ENCODE results near the gene GRB7.
A peak's percentile ranks its signal among the peaks of the same experiment; 100 is the strongest.
"Not testable (repeated sequence)": the region's sequence is repeated elsewhere in the genome, so short reads cannot be mapped to it uniquely, and the experiment has no call there.

Gene GRB7

DNA sequence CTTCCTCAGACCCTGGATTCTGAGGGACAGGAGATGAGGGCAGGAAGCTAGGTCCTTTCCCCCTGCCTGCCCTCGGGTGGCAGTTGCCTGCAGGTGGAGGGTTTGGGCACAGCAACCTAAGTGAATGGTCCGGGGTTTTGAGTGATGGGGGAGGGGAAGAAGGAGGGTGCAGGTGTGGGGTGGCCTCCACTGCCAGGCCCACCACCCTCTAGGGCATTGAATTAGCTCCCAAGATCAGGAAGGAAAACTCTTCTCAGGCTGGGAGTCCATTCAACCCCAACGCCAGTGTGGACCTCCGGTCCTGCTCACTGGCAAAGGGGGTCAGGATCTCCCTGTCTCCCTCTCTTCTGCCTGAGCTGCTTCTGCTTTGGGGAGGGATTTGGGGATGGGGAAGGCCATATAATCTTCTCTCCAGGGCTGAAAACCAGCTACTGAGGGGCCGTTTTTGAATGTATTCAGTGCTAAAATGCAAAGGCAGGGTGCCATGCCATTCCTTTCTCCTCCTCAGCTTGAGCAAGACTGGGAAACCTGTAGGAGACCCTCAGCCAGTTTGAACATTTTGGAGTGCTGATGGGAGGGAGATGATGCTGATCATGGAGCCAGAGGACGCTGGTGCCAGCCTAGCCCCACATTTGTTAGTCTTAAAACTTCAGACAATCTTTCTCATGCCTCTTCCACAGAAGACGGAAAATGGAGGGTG, 18.8 kb downstream of the GRB7 start:
- Histone ChIP-seq H3K4me1 (ENCODE audit: control insufficient read depth in 5 of 5, insufficient read depth in 5 of 5, low read length in 5 of 5) (peaks cover 0 to 29% (median 18%) of the 10 kb centered on the region in 5 donors), H3K4me3 (ENCODE audit: low read depth in 1 of 5, low read length in 5 of 5) (no peak overlapping the region), H3K9me3 (ENCODE audit: control insufficient read depth in 5 of 5, low read length in 5 of 5) (no peaks in the 10 kb centered on the region), H3K9ac (ENCODE audit: low read length in 5 of 5) (no peak overlapping the region), H3K36me3 (ENCODE audit: control insufficient read depth in 5 of 5, insufficient read depth in 5 of 5, low read length in 5 of 5) (no peaks in the 10 kb centered on the region), H3K27me3 (ENCODE audit: control insufficient read depth in 5 of 5, insufficient read depth in 4 of 5, low read length in 5 of 5) (peaks cover 0 to 6% (median 0%) of the 10 kb centered on the region in 5 donors), H3K27ac (ENCODE audit: low read depth, low read length) (no peak overlapping the region)

- H3K4me1 ChIP-seq (ENCODE audit: control insufficient read depth in 5 of 5, insufficient read depth in 5 of 5, low read length in 5 of 5), result peaks cover 0 to 29% (median 18%) of the 10 kb centered on the region in 5 donors
- H3K36me3 ChIP-seq (ENCODE audit: control insufficient read depth in 5 of 5, insufficient read depth in 5 of 5, low read length in 5 of 5), result no peaks in the 10 kb centered on the region
- H3K27me3 ChIP-seq (ENCODE audit: control insufficient read depth in 5 of 5, insufficient read depth in 4 of 5, low read length in 5 of 5), result peaks cover 0 to 10% (median 2%) of the 10 kb centered on the region in 5 donors
- H3K9ac ChIP-seq (ENCODE audit: low read length in 5 of 5), result peak overlapping the region in 1 of 5 donors; percentile 4
- no peak overlapping the region for H3K27ac ChIP-seq (ENCODE audit: low read depth, low read length)
- H3K9me3 ChIP-seq (ENCODE audit: control insufficient read depth in 5 of 5, low read length in 5 of 5), result no peaks in the 10 kb centered on the region
- H3K4me3 ChIP-seq (ENCODE audit: low read depth in 1 of 5, low read length in 5 of 5), result no peak overlapping the region
Observed at GRCh38 chr17:39757176-39757662, 19.5 kb downstream of the GRB7 start.

DNA sequence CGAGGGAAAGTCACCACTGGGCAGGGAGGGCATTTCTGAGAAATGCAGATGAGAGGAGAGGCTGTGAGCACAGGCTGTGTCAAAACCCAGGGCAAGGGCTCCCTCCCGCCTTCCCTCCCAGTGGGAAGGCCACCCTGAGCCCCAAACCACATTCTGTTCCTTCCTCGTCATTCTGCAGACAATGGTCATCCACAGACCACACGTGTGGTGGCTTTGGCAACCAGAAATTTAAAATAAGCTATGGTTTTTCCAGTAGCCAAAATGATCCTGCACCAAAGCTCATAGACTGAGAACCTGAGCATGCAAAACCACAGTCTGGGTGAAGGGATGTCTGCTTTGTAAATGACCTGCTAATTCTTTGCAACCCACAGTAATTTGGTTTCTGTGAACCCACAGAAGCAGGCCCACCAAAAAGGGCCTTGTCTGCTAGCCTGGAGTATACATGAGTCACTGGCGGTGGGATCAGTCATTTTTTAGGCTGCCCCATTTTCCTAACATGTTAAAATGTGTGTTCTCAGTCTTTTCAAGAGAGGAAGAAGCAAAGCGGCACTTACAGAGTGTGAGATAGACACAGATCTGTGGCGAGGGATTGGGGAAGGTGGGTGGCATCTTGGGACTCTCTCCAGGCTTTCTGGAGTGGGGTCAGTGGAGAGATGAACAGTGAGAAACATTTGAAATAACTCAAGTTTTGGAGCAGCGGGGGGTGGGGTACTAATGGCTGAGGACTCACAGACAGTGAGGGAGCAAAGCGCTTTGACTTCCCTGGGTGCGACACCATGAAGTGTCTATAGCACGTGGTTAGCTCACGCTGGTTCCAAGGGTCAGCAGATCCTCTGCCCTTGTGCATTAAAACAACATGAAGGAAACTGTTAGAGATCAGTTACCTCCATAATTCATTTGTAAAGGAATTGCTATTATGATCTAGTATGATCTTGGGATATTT, 20.5 kb downstream of the GRB7 start:
- H3K9ac ChIP-seq (ENCODE audit: low read length in 5 of 5), result no peak overlapping the region

DNA sequence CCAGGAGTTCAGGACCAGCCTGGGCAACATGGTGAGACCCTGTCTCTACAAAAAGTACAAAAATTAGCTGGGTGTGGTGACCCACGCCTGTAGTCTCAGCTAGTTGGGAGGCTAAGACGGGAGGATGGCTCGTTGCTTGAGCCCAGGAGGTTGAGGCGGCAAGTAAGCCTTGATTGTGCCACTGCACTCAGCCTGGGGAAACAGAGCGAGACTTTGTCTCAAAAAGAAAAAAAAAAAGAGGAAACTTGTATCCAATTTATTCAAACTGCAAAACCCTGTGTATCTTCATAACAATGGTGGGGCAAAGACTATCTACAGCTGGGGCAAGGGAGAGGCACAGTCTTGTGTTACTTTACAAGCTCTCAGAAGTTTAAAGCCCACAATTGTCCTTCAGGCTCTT, 21.5 kb downstream of the GRB7 start:
- H3K27ac ChIP-seq (ENCODE audit: low read depth, low read length), result no peak overlapping the region
- peaks cover 0 to 16% (median 9%) of the 10 kb centered on the region in 5 donors for H3K4me1 ChIP-seq (ENCODE audit: control insufficient read depth in 5 of 5, insufficient read depth in 5 of 5, low read length in 5 of 5)
- peaks cover 0 to 11% (median 2%) of the 10 kb centered on the region in 5 donors for H3K27me3 ChIP-seq (ENCODE audit: control insufficient read depth in 5 of 5, insufficient read depth in 4 of 5, low read length in 5 of 5)
- H3K36me3 ChIP-seq (ENCODE audit: control insufficient read depth in 5 of 5, insufficient read depth in 5 of 5, low read length in 5 of 5), result no peaks in the 10 kb centered on the region
- H3K4me3 ChIP-seq (ENCODE audit: low read depth in 1 of 5, low read length in 5 of 5), result no peak overlapping the region
- H3K9ac ChIP-seq (ENCODE audit: low read length in 5 of 5), result no peak overlapping the region
- no peaks in the 10 kb centered on the region for H3K9me3 ChIP-seq (ENCODE audit: control insufficient read depth in 5 of 5, low read length in 5 of 5)

More for the DNA sequence above, 20.5 kb downstream of the GRB7 start:
- Histone ChIP-seq H3K27me3 (ENCODE audit: control insufficient read depth in 5 of 5, insufficient read depth in 4 of 5, low read length in 5 of 5) (peaks cover 0 to 11% (median 2%) of the 10 kb centered on the region in 5 donors), H3K4me3 (ENCODE audit: low read depth in 1 of 5, low read length in 5 of 5) (no peak overlapping the region), H3K36me3 (ENCODE audit: control insufficient read depth in 5 of 5, insufficient read depth in 5 of 5, low read length in 5 of 5) (no peaks in the 10 kb centered on the region), H3K9me3 (ENCODE audit: control insufficient read depth in 5 of 5, low read length in 5 of 5) (no peaks in the 10 kb centered on the region), H3K4me1 (ENCODE audit: control insufficient read depth in 5 of 5, insufficient read depth in 5 of 5, low read length in 5 of 5) (peaks cover 0 to 25% (median 15%) of the 10 kb centered on the region in 5 donors), H3K27ac (ENCODE audit: low read depth, low read length) (no peak overlapping the region)

DNA sequence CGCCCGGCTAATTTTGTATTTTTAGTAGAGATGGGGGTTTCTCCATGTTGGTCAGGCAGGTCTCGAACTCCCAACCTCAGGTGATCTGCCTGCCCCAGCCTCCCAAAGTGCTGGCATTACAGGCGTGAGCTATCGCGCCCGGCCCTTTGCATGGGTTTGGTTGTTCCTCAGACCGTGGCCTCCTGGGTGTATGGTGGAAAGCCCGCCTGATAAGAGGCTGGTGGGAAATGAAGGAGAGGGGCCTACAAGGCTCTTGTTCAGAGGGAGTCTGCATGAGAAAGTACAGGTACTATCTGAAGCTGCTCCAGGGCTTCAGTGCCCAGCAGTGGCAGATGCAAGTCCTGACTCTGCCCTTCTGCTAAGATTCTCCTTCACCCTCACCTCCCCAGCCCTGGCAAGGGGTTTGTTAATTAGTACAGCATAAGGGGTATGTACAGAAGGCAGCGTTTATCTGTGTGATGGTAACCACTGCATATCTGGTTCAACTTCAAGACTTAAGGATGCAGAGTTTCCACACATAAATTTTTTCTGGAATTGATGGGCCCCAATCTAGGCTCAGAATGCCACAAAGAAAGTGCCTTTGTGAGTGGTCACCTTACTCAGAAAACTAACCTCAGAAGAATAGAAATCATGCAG, 24.2 kb downstream of the GRB7 start:
- Histone ChIP-seq H3K4me1 (ENCODE audit: control insufficient read depth in 5 of 5, insufficient read depth in 5 of 5, low read length in 5 of 5) (no peaks in the 10 kb centered on the region), H3K4me3 (ENCODE audit: low read depth in 1 of 5, low read length in 5 of 5) (no peak overlapping the region), H3K9me3 (ENCODE audit: control insufficient read depth in 5 of 5, low read length in 5 of 5) (no peaks in the 10 kb centered on the region), H3K27me3 (ENCODE audit: control insufficient read depth in 5 of 5, insufficient read depth in 4 of 5, low read length in 5 of 5) (peaks cover 0 to 18% (median 6%) of the 10 kb centered on the region in 5 donors), H3K36me3 (ENCODE audit: control insufficient read depth in 5 of 5, insufficient read depth in 5 of 5, low read length in 5 of 5) (no peaks in the 10 kb centered on the region), H3K9ac (ENCODE audit: low read length in 5 of 5) (no peak overlapping the region), H3K27ac (ENCODE audit: low read depth, low read length) (no peak overlapping the region)

DNA sequence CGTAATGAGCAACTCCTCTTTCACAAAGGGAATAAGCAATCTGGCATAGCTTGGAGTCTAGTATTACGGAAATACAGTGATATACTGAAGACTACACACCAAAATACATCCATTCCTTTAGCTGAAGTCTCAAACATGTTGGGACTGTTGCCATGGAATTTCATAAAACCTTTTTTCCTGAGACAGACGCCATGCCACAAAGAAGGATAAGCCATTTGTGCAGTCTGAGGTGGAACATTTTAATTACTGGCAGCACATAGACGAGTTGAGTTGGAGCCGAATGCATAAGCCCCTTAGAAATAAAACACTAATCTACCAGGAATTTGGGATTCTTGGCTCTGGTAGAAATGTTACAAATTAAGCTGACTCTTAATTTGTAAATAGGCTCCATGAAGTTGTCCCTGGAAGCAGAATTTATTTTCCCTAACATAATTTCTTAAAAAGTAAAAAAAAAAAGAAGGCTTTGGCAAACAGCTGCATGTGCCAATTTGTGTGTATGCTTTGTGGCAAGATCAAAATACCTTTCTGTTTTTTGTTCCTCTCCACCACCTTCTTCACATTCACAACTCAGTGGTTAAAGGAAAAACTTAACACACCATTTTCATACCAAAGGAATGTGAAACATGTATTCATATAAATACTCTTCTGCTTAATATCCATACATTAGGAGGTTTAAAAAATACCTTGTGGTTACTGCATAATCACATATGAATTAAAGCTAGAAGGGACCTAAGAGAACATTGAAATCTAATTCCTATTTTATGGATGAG, 25.5 kb downstream of the GRB7 start:
- Histone ChIP-seq H3K9ac (ENCODE audit: low read length in 5 of 5) (no peak overlapping the region), H3K9me3 (ENCODE audit: control insufficient read depth in 5 of 5, low read length in 5 of 5) (no peaks in the 10 kb centered on the region), H3K27me3 (ENCODE audit: control insufficient read depth in 5 of 5, insufficient read depth in 4 of 5, low read length in 5 of 5) (peaks cover 0 to 15% (median 6%) of the 10 kb centered on the region in 5 donors), H3K36me3 (ENCODE audit: control insufficient read depth in 5 of 5, insufficient read depth in 5 of 5, low read length in 5 of 5) (no peaks in the 10 kb centered on the region), H3K27ac (ENCODE audit: low read depth, low read length) (no peak overlapping the region), H3K4me3 (ENCODE audit: low read depth in 1 of 5, low read length in 5 of 5) (no peak overlapping the region), H3K4me1 (ENCODE audit: control insufficient read depth in 5 of 5, insufficient read depth in 5 of 5, low read length in 5 of 5) (no peaks in the 10 kb centered on the region)

- not testable (repeated sequence) for H3K9me3 ChIP-seq (ENCODE audit: control insufficient read depth in 5 of 5, low read length in 5 of 5); H3K4me1 ChIP-seq (ENCODE audit: control insufficient read depth in 5 of 5, insufficient read depth in 5 of 5, low read length in 5 of 5); H3K27ac ChIP-seq (ENCODE audit: low read depth, low read length); H3K36me3 ChIP-seq (ENCODE audit: control insufficient read depth in 5 of 5, insufficient read depth in 5 of 5, low read length in 5 of 5); H3K4me3 ChIP-seq (ENCODE audit: low read depth in 1 of 5, low read length in 5 of 5); H3K9ac ChIP-seq (ENCODE audit: low read length in 5 of 5)
- peaks cover 0 to 15% (median 6%) of the 10 kb centered on the region in 5 donors for H3K27me3 ChIP-seq (ENCODE audit: control insufficient read depth in 5 of 5, insufficient read depth in 4 of 5, low read length in 5 of 5)
Observed at GRCh38 chr17:39764171-39764570, 26.4 kb downstream of the GRB7 start.

GRCh38 chr17:39765175-39765574, 27.4 kb downstream of the GRB7 start:
- H3K36me3 ChIP-seq (ENCODE audit: control insufficient read depth in 5 of 5, insufficient read depth in 5 of 5, low read length in 5 of 5), result no peaks in the 10 kb centered on the region
- no peak overlapping the region for H3K27ac ChIP-seq (ENCODE audit: low read depth, low read length)
- peaks cover 0 to 15% (median 6%) of the 10 kb centered on the region in 5 donors for H3K27me3 ChIP-seq (ENCODE audit: control insufficient read depth in 5 of 5, insufficient read depth in 4 of 5, low read length in 5 of 5)
- no peak overlapping the region for H3K4me3 ChIP-seq (ENCODE audit: low read depth in 1 of 5, low read length in 5 of 5)
- H3K9me3 ChIP-seq (ENCODE audit: control insufficient read depth in 5 of 5, low read length in 5 of 5), result no peaks in the 10 kb centered on the region
- no peaks in the 10 kb centered on the region for H3K4me1 ChIP-seq (ENCODE audit: control insufficient read depth in 5 of 5, insufficient read depth in 5 of 5, low read length in 5 of 5)
- no peak overlapping the region for H3K9ac ChIP-seq (ENCODE audit: low read length in 5 of 5)

DNA sequence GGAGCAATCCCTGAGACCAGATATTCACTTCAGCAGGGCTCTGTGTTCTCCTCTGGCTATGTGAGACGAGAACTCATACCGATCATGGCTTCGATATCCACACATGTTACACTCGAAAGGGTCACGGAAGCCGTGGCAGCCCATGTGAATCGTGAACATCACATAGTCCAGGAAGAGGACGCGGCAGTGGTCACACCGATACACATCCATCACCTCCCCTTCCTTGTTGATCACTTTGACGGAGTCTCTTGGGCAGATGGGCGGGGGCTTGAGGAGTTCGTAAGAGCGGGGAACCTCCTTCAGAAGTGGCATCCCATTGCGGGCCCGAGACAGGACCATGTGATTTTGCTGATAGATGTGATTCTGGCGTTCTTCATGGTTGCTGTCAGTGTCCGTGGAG, 28.0 kb downstream of the GRB7 start:
- H3K4me1 ChIP-seq (ENCODE audit: control insufficient read depth in 5 of 5, insufficient read depth in 5 of 5, low read length in 5 of 5), result no peaks in the 10 kb centered on the region
- no peak overlapping the region for H3K9ac ChIP-seq (ENCODE audit: low read length in 5 of 5)
- H3K36me3 ChIP-seq (ENCODE audit: control insufficient read depth in 5 of 5, insufficient read depth in 5 of 5, low read length in 5 of 5), result no peaks in the 10 kb centered on the region
- H3K9me3 ChIP-seq (ENCODE audit: control insufficient read depth in 5 of 5, low read length in 5 of 5), result no peaks in the 10 kb centered on the region
- peaks cover 0 to 13% (median 6%) of the 10 kb centered on the region in 5 donors for H3K27me3 ChIP-seq (ENCODE audit: control insufficient read depth in 5 of 5, insufficient read depth in 4 of 5, low read length in 5 of 5)
- H3K4me3 ChIP-seq (ENCODE audit: low read depth in 1 of 5, low read length in 5 of 5), result no peak overlapping the region
- H3K27ac ChIP-seq (ENCODE audit: low read depth, low read length), result no peak overlapping the region
